ENCODE data around the gene SNAPC4. TPM values are rescaled to one million over a fixed set of nuclear protein-coding genes. Genes with fewer than 3 reads are reported as not detected.

SNAPC4 gene
- total and polyA plus RNA-seq, 10 donors, result 4.6 to 14.5 (median 10.1) TPM

GRCh38 chr9:136355616-136356557 lies 44.1 kb downstream of the SNAPC4 start:
- H3K27me3 ChIP-seq (replicated peaks in 1 of 7), result no peaks in the 10 kb centered on the region
- H3K27ac ChIP-seq, result peak overlapping the region in 6 of 8 donors; percentile 13 to 45 (median 24)
- peaks cover 0 to 30% (median 11%) of the 10 kb centered on the region in 6 donors for H3K4me1 ChIP-seq
- intact Hi-C loops (cut with DNase I; ENCODE audit: low total_unique reads), result no loop called here
- peaks cover 0 to 52% (median 7%) of the 10 kb centered on the region in 6 donors for H3K36me3 ChIP-seq
- TF ChIP-seq, protein P1, sequence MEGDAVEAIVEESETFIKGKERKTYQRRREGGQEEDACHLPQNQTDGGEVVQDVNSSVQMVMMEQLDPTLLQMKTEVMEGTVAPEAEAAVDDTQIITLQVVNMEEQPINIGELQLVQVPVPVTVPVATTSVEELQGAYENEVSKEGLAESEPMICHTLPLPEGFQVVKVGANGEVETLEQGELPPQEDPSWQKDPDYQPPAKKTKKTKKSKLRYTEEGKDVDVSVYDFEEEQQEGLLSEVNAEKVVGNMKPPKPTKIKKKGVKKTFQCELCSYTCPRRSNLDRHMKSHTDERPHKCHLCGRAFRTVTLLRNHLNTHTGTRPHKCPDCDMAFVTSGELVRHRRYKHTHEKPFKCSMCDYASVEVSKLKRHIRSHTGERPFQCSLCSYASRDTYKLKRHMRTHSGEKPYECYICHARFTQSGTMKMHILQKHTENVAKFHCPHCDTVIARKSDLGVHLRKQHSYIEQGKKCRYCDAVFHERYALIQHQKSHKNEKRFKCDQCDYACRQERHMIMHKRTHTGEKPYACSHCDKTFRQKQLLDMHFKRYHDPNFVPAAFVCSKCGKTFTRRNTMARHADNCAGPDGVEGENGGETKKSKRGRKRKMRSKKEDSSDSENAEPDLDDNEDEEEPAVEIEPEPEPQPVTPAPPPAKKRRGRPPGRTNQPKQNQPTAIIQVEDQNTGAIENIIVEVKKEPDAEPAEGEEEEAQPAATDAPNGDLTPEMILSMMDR (IDR thresholded peaks at IDR 0.05 in 8 of 11, conservative IDR thresholded peaks at IDR 0.05 in 3 of 11), result no peak
- TF ChIP-seq POLR2AphosphoS5 (IDR thresholded peaks at IDR 0.05) (peak in 2 of 3 donors; percentile 60 to 80), POLR2A (IDR thresholded peaks at IDR 0.05) (no peak)
- H3K9me3 ChIP-seq, result no peaks in the 10 kb centered on the region
- no peak for DNase-seq
- H3K4me3 ChIP-seq, result no peak overlapping the region
- 69 to 89% (median 86%) methylated on average over 30 to 54 of the region's 54 CpGs for WGBS, 5 donors

GRCh38 chr9:136354592-136355085 lies 45.3 kb downstream of the SNAPC4 start:
- Histone ChIP-seq H3K4me3 (no peak overlapping the region), H3K9me3 (no peaks in the 10 kb centered on the region), H3K36me3 (peaks cover 0 to 46% (median 3%) of the 10 kb centered on the region in 6 donors), H3K27ac (peak overlapping the region in 1 of 8 donors; percentile 11), H3K4me1 (peaks cover 0 to 28% (median 7%) of the 10 kb centered on the region in 6 donors), H3K27me3 (replicated peaks in 1 of 7) (no peaks in the 10 kb centered on the region)
- intact Hi-C loops (cut with DNase I; ENCODE audit: low total_unique reads), result no loop called here
- WGBS, 5 donors, result 60 to 86% (median 76%) methylated on average over 12 to 17 of the region's 17 CpGs
- DNase-seq, result no peak
- TF ChIP-seq, protein P1 (IDR thresholded peaks at IDR 0.05 in 8 of 11, conservative IDR thresholded peaks at IDR 0.05 in 3 of 11), result no peak
- TF ChIP-seq POLR2AphosphoS5 (IDR thresholded peaks at IDR 0.05), result peak in 1 of 3 donors; percentile 31
- no peak for TF ChIP-seq POLR2A (IDR thresholded peaks at IDR 0.05)

DNA sequence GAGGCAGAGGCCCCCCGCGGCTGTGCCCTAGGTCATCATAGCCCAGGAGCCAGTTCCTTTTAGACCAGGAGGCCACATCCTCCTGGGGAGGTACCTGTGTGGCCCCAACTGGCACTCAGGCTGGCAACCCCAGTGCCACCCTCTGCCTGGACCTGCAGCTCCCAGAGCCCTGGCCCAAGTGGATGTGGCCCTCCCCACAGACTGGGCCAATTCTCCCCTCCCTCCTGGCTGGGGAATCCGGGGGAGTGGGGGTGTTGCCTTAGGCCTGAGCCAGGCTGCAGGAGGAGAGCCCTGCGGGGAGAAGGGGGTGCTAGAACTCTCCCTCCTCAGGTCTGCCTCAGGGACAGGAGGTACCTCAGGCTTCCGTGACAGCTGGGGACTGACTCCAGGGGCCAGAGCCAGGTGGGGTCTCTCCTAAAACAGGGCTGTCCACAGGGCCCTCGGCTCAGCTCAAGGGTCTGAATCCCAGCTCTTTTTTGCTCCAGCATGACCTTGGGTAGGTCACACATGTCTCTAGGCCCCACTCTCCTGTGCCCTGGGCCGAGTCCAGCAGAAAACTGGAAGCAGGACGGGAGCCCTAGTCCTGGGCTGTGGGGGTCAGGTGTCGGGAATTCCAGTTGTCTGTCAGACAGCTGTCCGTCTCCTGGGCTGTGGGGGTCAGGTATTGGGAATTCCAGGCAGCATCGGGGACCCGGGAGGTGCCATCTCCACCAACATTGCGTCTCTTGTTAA lies 46.0 kb downstream of the SNAPC4 start:
- H3K27ac ChIP-seq, result peak overlapping the region in 1 of 8 donors; percentile 11
- intact Hi-C loops (cut with DNase I; ENCODE audit: low total_unique reads), result no loop called here

More for the DNA sequence above, 46.0 kb downstream of the SNAPC4 start:
- H3K9me3 ChIP-seq, result no peaks in the 10 kb centered on the region
- H3K4me1 ChIP-seq, result peaks cover 0 to 28% (median 7%) of the 10 kb centered on the region in 6 donors
- H3K4me3 ChIP-seq, result no peak overlapping the region
- H3K27me3 ChIP-seq (replicated peaks in 1 of 7), result no peaks in the 10 kb centered on the region
- 77 to 89% (median 84%) methylated on average over 10 to 13 of the region's 13 CpGs for WGBS, 5 donors
- H3K36me3 ChIP-seq, result peaks cover 0 to 42% (median 3%) of the 10 kb centered on the region in 6 donors
- DNase-seq, result no peak
- no peak for TF ChIP-seq POLR2AphosphoS5 (IDR thresholded peaks at IDR 0.05)
- TF ChIP-seq, protein P1 (IDR thresholded peaks at IDR 0.05 in 8 of 11, conservative IDR thresholded peaks at IDR 0.05 in 3 of 11), result no peak
- no peak for TF ChIP-seq POLR2A (IDR thresholded peaks at IDR 0.05)
